Measurements from ENCODE around the gene JAZF1. TPM values are rescaled to one million over a fixed set of nuclear protein-coding genes. Genes with fewer than 3 reads are reported as not detected.

JAZF1 gene
- total RNA-seq, 1 experiment from 2014 or later: 1.5 TPM

DNA sequence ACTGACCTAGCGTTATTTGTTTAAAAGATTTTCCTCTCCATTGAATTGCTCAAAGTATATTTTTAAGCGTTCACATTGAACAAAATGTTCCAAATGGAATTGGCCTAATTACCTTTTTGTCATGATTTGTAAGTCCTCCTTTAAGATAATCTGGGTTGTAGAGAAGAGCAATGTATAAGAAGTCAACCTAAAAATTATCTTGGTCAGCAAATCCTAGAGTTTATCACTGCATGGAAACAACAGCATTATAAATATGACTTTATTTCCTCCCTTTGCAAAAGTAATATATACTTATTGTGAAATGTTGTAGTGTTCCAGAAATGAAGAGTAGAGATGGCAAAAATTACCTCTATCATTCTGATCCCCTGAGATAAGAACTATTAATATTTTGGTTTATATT is 381.4 kb downstream of the JAZF1 start:
- Histone ChIP-seq H3K27me3 (replicated peaks; ENCODE audit: insufficient read depth, low read depth, low read length, poor library complexity) (no peaks in the 10 kb centered on the region), H3K36me3 (ENCODE audit: insufficient read depth, low read length, poor library complexity, severe bottlenecking) (peaks cover 5% of the 10 kb centered on the region), H3K4me3 (ENCODE audit: low read depth, low read length, poor library complexity, severe bottlenecking) (no peak overlapping the region), H3K27ac (ENCODE audit: low read depth, low read length, poor library complexity, severe bottlenecking) (no peak overlapping the region), H3K4me1 (ENCODE audit: insufficient read depth, low read length, poor library complexity, severe bottlenecking) (peaks cover 5% of the 10 kb centered on the region), H3K9me3 (ENCODE audit: low read depth, low read length, poor library complexity, severe bottlenecking) (no peaks in the 10 kb centered on the region)
- intact Hi-C loops (cut with micrococcal nuclease; ENCODE audit: unreplicated experiment): no loop called here
- BruUV-seq (replicated peaks): no TSS peak
- ChIA-PET POLR2A (ENCODE audit: low non-redundant PET) (no interaction called here), CTCF (no interaction called here)
- TF ChIP-seq CTCF (conservative IDR thresholded peaks at IDR 0.05; ENCODE audit: low read depth, low read length) (no peak), EZH2 (IDR thresholded peaks at IDR 0.05; ENCODE audit: borderline replicate concordance, low read depth, low read length, poor library complexity, severe bottlenecking) (no peak)
- no peak for DNase-seq (ENCODE audit: low spot score)

- Histone ChIP-seq H3K27me3 (replicated peaks; ENCODE audit: insufficient read depth, low read depth, low read length, poor library complexity) (no peaks in the 10 kb centered on the region), H3K9me3 (ENCODE audit: low read depth, low read length, poor library complexity, severe bottlenecking) (no peaks in the 10 kb centered on the region), H3K4me1 (ENCODE audit: insufficient read depth, low read length, poor library complexity, severe bottlenecking) (no peaks in the 10 kb centered on the region), H3K4me3 (ENCODE audit: low read depth, low read length, poor library complexity, severe bottlenecking) (no peak overlapping the region), H3K36me3 (ENCODE audit: insufficient read depth, low read length, poor library complexity, severe bottlenecking) (peaks cover 22% of the 10 kb centered on the region), H3K27ac (ENCODE audit: low read depth, low read length, poor library complexity, severe bottlenecking) (no peak overlapping the region)
- intact Hi-C loops (cut with micrococcal nuclease; ENCODE audit: unreplicated experiment): no loop called here
- ChIA-PET CTCF (no interaction called here), POLR2A (ENCODE audit: low non-redundant PET) (no interaction called here)
- BruUV-seq (replicated peaks): no TSS peak
- TF ChIP-seq EZH2 (IDR thresholded peaks at IDR 0.05; ENCODE audit: borderline replicate concordance, low read depth, low read length, poor library complexity, severe bottlenecking) (no peak), CTCF (conservative IDR thresholded peaks at IDR 0.05; ENCODE audit: low read depth, low read length) (no peak)
- no peak for DNase-seq (ENCODE audit: low spot score)
Observed at GRCh38 chr7:27795977-27796376, 384.6 kb downstream of the JAZF1 start.

DNA sequence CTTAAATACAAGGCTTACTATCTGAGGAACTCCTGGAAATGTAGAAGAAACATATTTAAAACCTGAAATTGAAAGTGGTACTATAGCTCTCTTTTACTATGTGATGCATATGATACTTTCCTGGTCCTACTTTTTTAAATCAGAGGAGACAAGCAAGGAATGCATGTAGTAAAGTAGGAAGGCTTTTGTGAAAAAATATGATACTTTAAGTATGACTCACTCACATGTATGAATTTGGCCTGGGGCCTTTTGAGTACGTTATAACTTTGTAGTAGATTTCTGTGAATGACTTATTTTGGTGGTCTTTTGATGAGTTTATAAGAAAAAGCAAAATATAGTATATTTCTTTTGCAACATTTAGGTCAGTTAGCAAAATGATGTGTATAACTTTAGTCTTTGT is 386.8 kb downstream of the JAZF1 start:
- no peak overlapping the region for H3K4me3 ChIP-seq (ENCODE audit: low read depth, low read length, poor library complexity, severe bottlenecking)
- H3K36me3 ChIP-seq (ENCODE audit: insufficient read depth, low read length, poor library complexity, severe bottlenecking): peaks cover 22% of the 10 kb centered on the region
- no peak for DNase-seq (ENCODE audit: low spot score)
- CTCF ChIA-PET: no interaction called here
- no peaks in the 10 kb centered on the region for H3K4me1 ChIP-seq (ENCODE audit: insufficient read depth, low read length, poor library complexity, severe bottlenecking)
- BruUV-seq (replicated peaks): no TSS peak
- intact Hi-C loops (cut with micrococcal nuclease; ENCODE audit: unreplicated experiment): loop anchor here (5.0 kb wide), 1 partner anchor 224 kb away; no protein-coding TSS in a partner anchor
- H3K9me3 ChIP-seq (ENCODE audit: low read depth, low read length, poor library complexity, severe bottlenecking): no peaks in the 10 kb centered on the region
- TF ChIP-seq EZH2 (IDR thresholded peaks at IDR 0.05; ENCODE audit: borderline replicate concordance, low read depth, low read length, poor library complexity, severe bottlenecking) (no peak), CTCF (conservative IDR thresholded peaks at IDR 0.05; ENCODE audit: low read depth, low read length) (no peak)
- POLR2A ChIA-PET (ENCODE audit: low non-redundant PET): no interaction called here
- H3K27ac ChIP-seq (ENCODE audit: low read depth, low read length, poor library complexity, severe bottlenecking): no peak overlapping the region
- H3K27me3 ChIP-seq (replicated peaks; ENCODE audit: insufficient read depth, low read depth, low read length, poor library complexity): no peaks in the 10 kb centered on the region
